GM19238 (cell line): ENCODE results near the gene DUSP22.
"Not testable (repeated sequence)": the region's sequence is repeated elsewhere in the genome, so short reads cannot be mapped to it uniquely, and the experiment has no call there.

Experiments used
- DNase-seq: peaks from one replicate; pipeline ENCODE4 v3.0.0; 2011; ENCODE audit warnings: low spot score; ENCODE audit not compliant: insufficient read length

Gene DUSP22, protein sequence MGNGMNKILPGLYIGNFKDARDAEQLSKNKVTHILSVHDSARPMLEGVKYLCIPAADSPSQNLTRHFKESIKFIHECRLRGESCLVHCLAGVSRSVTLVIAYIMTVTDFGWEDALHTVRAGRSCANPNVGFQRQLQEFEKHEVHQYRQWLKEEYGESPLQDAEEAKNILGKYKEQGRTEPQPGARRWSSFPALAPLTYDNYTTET

DNA sequence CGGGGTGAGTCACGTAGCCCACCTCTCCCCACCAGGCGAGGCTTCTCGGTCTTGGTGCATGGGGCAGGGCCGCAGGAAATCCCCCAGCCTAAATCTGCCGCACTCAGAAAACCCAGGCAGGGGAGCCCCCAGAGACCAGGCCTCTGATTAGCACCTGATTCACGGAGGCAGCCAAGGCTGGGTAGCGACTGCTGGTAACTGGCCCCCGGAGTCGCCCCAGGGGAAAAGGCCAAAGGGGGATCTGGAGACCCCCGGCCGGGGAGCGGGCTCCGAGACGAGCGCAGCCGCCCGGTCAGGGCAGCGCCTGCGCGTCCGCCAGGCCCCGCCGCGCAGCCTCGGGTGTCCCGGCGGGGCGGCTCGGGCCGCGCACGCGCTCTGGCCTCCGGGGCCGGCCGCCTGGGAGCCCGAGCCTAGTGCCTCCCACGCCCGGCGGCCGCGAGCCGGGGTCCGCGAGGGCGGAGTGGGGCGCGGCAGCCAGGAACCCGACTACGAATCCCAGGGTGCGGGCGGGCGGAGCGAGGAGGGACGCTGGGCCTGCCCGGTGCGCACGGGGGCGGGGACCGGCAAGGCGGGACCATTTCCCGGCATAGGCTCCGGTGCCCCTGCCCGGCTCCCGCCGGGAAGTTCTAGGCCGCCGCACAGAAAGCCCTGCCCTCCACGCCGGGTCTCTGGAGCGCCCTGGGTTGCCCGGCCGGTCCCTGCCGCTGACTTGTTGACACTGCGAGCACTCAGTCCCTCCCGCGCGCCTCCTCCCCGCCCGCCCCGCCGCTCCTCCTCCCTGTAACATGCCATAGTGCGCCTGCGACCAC is at the start of gene DUSP22:
TSS of gene DUSP22 (plus strand) at position 791 of the 809 bp plus-strand sequence. CDS start 53 bp downstream, outside the sequence.
- DNase-seq: peak; percentile 85

DNA sequence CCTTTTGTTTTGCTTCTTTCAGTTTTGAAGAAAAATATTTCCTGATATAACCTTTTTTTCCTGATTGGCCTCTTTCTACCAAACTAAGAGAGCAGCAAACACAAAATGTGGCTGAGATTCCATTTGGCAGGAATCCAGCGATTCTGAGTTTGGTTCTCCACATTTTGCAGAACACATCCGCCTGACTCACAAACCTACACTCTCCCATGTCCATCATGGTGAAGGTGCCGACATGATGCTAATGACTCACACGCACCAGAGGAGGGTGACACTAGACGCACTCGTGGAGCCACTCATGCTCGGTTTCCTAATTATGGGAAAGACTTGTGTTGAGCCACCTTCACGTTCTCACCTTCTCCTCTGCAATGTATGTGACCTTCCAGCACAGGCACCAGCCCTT is 45.9 kb upstream of the DUSP22 start:
- DNase-seq: no peak

DNA sequence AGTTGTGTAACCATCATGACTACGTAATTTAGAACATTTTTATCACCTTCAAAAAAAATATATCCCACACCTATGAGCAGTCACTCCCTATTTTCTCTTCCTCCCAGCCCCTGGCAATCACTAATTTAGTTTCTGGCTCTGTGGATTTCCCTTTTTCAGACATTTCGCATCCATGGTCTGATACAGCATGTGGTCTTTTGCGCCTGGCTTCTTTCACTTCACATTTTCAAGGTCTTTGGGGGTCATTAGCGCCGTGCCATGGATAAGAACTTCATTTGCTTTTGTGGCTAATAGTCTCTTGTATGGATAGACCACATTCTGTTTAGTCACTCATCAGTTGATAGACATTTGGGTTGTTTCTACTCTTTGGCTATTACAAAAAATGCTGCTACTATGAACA is 44.9 kb upstream of the DUSP22 start:
- DNase-seq: no peak

DNA sequence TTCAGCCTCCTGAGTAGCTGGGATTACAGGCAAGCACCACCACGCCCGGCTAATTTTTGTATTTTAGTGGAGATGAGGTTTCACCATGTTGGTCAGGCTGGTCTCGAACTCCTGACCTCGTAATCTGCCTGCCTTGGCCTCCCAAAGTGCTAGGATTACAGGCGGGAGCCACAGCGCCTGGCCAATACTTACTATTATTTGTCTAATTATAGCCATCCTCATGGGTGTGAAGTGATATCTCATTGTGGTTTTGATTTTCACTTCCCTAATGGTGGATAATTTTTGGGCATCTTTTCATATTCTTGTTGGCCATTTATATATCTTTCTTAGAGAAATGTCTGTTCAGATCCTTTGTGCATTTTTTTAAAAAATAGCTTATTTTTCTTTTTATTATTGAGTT is 44.2 kb upstream of the DUSP22 start:
- not testable (repeated sequence) for DNase-seq

DNA sequence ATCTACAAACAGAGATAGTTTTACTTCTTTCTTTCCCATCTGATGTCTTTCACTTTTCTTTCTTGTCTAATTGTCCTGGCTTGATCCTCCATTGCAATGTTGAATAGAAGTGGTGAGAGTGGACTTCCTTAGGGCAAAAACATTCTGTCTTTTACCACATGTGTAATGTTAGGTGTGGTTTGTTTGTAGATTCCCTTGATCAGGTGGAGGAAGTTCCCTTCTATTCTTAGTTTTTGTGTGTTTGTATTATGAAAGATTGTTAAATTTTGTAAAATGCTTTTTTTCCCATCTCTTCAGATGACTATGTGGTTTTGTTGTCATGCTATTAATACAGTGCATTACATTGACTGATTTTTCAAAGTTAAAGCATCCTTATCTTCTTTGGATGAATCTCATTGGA is 41.6 kb upstream of the DUSP22 start:
- DNase-seq: no peak

DNA sequence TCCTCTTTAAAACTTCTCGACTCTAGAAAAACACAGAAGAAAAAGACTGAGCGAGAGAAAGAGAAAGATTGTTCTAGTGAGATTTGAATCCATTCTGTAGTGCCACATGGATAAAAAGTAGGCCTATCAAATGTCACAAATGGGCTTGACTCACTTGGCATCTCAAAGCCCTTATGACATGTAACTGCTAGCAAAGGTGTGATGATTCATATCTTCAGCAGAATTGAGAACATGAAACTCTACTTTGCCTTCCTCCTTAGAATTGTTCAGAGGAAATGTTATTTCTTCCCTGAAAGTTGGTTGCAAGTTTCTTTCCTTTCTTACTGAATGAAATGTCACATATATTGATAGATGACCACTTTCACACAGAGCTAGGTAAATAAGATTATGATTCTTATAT is 40.4 kb upstream of the DUSP22 start:
- DNase-seq: no peak

DNA sequence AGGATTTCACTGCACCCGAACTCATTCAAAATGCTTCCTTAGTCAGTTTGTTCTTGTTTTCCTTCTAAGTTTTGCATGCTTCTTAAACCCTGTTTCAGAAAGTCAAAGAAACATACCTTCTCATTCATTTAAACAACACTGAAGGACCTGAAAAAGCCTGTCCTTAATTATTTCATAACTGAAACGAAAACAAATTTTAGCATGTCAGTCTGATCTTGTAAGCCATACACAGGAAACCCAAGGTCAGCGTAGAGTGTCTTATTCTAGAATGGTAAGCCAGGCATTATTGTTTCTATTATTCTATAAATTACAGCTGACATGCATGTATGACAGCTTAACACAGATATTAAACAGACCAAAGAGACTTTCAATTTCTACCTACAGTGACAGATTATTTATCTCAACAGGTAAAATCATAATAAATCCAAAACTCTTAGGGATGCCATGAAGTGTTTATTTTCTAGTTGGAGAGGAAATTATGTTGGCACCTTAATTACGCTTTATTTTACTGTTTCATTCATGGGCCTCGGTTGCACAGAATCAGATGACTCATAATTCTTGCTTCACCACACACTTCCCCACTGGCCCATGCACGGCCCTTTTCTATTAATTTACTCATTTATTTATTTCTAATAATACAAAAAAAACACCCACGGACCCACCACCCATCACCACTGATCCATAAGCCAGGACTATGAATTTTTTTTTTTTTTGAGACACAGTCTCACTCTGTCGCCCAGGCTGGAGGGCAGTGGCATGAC is 39.3 kb upstream of the DUSP22 start:
- DNase-seq: no peak

DNA sequence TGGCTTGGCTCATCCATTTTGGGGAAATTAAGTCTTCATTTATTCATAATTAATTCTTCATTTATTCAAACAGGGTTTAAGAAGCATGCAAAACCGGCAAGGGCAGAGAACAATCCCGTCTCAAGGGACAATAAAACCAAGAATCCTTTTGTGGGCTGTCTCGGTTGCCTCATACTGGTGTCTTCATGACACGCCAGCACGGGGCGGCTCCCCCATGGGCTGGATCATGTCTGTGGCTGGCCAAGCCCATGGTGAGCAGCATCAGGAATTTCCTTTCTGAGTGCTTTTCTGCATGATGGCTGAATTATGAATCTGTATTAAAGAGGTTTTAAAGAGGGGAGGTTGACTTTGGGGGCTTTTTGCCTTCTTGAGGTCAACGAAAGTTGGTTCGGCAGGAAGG is 38.3 kb upstream of the DUSP22 start:
- no peak for DNase-seq

DNA sequence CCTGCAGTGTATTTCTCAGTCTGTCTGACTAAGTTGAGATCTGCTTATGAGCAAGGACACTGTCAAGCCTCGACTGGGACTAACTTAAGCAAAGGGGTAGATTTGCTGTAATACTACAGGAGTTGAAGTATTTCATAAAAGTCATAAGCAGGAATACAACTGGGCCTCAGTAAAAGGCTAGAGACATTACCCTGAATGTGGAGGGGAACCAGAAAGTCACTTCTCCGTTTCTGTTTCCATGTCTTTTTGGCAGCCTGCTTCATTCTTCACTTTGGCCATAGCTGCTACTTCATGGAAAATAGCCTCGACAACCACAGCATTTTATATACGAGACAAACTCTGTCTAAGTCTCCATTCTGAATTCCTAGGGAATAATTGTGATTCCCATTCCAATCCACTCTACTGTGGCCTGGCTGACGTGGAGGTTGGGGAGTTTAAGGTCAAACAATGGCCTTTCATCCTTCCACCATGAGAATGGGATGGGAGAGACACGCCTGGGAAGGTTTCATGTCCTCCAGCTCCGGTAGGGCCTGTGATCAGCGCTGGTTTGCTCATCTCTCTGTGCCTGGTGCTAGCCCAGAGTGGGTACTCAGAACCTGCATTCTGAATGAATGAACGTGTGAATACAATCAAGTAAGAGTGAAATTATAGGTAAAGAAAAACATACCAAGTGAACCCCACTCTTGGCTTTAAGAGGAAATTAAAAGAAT is 37.1 kb upstream of the DUSP22 start:
- no peak for DNase-seq

DNA sequence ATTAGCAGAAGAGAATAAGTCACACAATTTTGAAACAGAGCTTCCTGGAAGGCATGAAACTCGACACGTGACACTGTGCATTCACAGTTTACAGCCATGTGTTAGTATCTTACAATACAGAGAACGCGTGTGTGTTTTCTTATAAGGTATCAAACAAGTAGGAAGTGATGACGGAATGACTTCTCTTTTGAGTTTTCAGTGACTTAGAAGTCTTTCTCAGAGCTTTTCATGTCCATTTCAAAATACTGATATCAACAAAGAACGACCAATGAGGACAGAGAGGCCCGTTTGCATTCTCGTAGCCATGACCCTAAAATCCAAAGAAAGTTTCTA is 36.6 kb upstream of the DUSP22 start:
- DNase-seq: no peak

DNA sequence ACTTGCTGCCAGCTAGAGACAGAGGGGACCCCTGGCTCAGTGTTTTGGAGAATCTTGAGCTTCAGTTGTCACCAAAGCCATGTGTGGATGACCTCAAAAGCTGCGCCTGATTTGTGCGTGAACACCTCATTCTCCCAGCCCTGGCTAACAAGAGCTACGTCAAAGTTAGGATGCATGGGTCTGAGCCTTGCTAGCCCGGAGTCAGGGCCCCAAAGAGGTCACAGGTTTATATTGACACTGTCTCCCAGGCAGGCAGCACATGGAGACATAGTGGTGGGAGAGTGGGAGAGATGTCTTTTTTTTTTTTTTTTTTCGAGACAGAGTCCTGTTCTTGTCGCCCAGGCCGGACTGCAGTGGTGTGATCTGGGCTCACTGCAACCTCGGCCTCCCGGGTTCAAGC is 36.1 kb upstream of the DUSP22 start:
- DNase-seq: no peak

DNA sequence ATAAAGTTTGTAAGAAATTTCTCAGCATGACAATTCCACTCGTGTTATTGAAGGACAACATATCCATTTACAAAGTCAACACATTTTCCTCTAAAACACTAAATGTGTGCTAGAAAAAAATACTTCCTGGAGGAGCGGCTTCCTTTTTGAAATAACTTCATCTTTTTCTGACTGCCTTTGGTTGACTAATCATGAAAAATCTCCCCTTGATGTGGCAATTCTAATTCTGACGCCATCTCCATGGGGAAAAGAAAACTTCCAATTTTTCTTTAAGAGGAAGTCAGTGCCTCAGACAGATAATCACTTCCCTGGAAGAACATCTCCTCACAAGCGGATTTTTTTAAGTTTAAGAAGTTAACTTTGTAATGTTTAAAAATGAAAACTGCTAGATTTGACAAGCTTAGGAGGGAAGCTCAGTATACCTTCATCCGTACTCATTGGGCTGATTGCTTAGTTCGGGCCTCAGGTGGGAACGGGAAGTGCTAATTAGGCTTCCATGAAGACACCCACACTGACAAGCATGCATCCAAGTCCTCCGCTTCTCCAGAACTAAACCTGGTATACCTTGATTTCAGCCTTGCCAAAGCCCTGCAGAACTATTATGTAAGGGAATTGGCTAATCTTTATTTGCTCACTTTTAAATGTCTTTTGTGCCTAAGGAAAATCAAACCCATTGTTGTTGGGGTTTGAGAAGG is 35.1 kb upstream of the DUSP22 start:
- no peak for DNase-seq

DNA sequence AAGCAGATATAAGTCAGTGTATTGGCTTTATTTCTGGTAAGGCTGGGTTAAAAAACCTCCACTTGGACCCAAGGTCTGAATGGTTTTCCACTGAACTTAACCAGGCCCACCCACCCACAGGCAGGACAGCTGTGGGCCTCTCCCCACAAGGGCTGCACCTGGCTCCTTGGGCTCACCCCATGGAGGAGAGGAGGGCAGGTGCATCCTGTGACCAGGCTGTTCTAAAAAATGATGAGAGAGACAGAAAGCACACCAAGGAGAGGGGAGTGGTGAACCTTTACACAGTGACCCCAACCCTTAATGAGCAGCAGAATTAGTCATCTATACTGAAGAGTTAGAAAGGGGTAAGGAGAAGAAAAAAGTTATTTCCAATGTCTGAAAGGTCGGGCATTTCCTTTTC is 34.5 kb upstream of the DUSP22 start:
- no peak for DNase-seq

DNA sequence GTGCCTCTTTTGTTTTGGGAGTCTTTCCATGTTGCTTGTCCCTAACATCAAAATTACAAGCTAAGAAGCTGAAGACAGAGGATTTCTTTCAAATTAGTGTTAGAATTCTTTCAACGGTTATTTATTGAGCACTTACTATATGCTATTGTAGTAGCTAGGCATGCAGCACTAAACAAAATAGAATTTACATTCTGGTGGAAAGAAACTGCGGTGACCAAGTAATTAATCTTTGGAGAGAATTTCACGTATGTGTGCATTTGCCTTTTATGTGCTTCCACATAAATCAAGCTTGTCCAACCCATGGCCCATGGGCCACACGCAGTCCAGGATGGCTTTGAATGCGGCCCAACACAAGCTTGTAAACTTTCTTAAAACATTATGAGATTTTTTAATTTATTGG is 33.0 kb upstream of the DUSP22 start:
- DNase-seq: no peak

DNA sequence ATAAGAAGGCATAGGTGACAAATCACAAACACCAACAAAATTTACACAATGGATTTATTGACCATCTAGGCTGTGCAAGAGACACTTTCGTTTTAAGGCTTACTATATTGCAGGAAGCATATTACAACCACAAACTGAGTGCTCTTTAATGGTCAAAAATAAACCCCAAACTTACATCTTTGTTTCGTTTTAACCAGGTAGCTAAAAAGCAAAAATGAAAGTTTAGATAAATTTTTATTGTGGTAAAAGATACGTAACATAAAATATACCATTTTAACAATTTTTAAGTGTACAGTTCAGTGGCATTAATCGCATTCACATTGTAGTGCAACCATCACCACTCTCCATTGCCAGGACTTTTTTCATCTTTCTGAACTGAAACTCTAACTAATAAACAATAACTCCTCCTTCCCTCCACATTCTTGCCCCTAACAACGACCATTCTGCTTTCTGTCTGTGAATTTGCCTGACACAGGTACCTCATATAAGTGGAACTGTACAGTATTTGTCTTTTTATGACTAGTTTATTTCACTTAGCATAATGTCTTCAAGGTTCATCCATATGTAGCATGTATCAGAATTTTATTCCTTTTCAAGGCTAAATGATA is 32.3 kb upstream of the DUSP22 start:
- DNase-seq: no peak

DNA sequence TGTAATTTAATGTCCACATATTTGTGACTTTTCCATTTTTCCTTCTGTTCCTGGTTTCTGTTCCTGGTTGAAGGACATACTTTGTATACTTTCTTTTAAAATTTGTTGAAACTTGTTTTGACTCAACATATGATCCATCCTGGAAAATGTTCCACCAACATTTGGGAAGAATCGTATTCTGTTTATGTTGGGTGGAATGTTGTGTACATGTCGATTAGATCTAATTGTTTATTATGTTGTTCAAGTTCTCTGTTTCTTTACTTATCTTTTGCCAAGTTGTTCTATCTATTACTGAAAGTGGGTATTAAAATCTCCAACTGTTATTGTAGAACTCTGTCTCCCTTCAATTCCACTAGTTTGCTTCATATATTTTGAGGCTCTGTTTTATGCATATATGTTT is 27.7 kb upstream of the DUSP22 start:
- DNase-seq: no peak

DNA sequence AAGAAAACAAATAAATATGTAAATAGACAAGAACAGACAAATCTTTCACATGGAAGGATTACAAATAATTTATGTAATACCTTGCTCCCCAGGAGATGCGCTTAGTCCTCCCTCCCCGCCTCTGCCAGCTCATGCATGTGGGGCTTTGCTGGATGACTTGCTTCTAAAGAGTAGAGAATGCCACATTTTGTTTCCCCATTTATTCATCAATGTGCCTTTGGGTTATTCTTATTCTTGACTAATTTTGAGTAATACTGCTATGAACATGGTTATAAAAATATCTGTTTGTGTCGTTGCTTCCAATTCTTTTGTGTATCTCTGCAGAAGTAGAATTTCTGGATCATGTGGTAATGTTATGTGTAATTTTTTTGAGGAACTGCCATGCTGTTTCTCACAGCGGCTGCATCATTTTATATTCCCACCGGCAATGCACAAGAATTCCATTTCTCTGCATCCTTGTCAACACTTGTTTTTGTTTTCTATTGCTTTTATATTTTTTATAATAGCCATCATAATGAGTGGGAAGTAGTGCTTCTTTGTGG is 23.8 kb upstream of the DUSP22 start:
- no peak for DNase-seq

DNA sequence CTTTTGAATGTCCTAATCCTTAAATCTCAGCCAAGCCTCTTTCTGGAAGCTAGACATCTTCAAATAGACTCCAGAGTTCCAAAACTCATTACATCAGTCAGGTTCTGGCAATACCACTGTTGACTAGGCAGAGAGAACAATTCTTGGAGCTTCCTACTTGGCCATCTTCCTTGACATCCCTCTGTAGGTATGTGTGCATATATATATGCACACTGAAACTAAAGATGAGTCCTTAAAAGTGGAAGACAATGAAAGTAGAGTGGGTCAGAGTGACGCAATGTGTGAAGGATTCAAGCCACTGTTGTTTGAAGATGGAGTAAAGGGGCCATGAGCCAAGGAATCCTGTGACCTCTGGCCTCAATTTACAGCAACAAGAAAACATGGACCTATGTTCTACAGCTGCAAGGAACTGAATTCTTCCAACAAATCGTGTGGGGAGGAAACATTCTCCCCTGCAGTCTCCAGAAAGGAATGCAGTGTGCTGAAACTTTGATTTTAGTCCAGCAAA is 18.7 kb upstream of the DUSP22 start:
- no peak for DNase-seq

DNA sequence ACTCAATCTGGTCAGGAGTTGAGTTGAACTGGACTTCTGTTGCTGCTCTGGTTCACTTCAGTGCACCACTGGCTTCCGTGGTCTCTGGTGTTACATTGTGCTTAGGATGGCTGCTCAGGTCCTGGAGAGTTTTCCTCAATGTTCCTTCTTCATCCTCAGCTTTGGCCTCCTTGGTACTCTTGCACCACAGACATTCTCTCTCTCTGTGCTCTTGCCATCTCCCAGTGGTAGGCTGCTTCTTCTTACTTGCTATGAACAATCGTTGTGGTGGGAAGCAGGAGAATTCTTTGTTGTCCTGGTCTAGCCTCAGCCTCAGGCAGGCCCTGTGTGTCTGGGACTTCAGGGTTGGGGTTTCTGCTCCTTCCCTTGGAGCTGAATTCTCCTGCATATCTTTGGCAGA is 14.5 kb upstream of the DUSP22 start:
- no peak for DNase-seq

DNA sequence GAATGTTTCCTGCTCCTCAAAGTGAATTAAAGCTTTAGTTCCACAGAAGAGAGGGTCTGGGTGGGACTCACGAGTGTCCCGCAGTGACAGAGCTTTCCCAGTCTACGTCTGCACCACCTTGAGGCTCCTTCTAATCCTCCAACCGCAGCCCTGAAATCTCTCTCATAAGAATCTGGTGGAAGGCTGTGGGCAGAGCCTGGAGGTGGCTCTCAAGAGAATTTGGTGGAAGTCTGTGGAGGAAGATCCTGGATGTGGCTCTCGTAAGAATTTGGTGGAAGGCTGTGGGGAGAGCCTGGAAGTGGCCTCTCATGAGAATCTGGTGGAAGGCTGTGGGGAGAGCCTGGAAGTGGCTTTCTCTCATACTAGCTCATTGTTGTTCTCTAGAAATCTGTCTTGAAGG is 13.8 kb upstream of the DUSP22 start:
- no peak for DNase-seq
